Activated T-cell treated with anti-CD3 and anti-CD28 coated beads, Interleukin-2, amount 50 U/mL, for 24 hours (primary cell): Measurements from ENCODE around the gene DDX51.

ENCODE experiments used
- DNase-seq: peaks from one replicate; pipeline ENCODE4 v3.0.0-alpha.2; 2020
- H3K27ac Mint-ChIP-seq: 2 replicates; pipeline ENCODE4 v1.8.0; 2020; ENCODE audit warnings: mild to moderate bottlenecking, mixed read lengths
- H3K27me3 Mint-ChIP-seq: 2 replicates; pipeline ENCODE4 v1.8.0; 2020; ENCODE audit warnings: mixed read lengths
- H3K36me3 Mint-ChIP-seq: 2 replicates; pipeline ENCODE4 v1.8.0; 2020; ENCODE audit warnings: low read depth, mixed read lengths
- H3K4me1 Mint-ChIP-seq: 2 replicates; pipeline ENCODE4 v1.8.0; 2020; ENCODE audit warnings: low read depth, mixed read lengths
- H3K4me3 Mint-ChIP-seq: 2 replicates; pipeline ENCODE4 v1.8.0; 2020; ENCODE audit warnings: mild to moderate bottlenecking, moderate library complexity, mixed read lengths
- H3K9me3 Mint-ChIP-seq: 2 replicates; pipeline ENCODE4 v1.8.0; 2020; ENCODE audit warnings: mixed read lengths

DDX51 gene

GRCh38 chr12:132146772-132147422 is 2.8 kb upstream of the DDX51 start:
- Mint-ChIP-seq H3K9me3 (no peaks in the 10 kb centered on the region), H3K27ac (peak overlapping the region; percentile 33), H3K4me3 (no peak overlapping the region), H3K4me1 (peaks cover 34% of the 10 kb centered on the region), H3K27me3 (no peaks in the 10 kb centered on the region), H3K36me3 (peaks cover 57% of the 10 kb centered on the region)
- DNase-seq = no peak

- Mint-ChIP-seq H3K9me3 (no peaks in the 10 kb centered on the region), H3K4me3 (peak overlapping the region; percentile 93), H3K36me3 (peaks cover 58% of the 10 kb centered on the region), H3K27ac (peak overlapping the region; percentile 93), H3K4me1 (peaks cover 34% of the 10 kb centered on the region), H3K27me3 (no peaks in the 10 kb centered on the region)
- DNase-seq = no peak
These were observed 2.0 kb upstream of the DDX51 start for GRCh38 chr12:132146098-132146497.

GRCh38 chr12:132145334-132145733 is 1.2 kb upstream of the DDX51 start:
- peaks cover 60% of the 10 kb centered on the region for H3K36me3 Mint-ChIP-seq
- peak overlapping the region; percentile 93 for H3K4me3 Mint-ChIP-seq
- H3K27me3 Mint-ChIP-seq = no peaks in the 10 kb centered on the region

GRCh38 chr12:132144810-132145168 is 670 bp upstream of the DDX51 start:
- no peaks in the 10 kb centered on the region for H3K9me3 Mint-ChIP-seq

More at GRCh38 chr12:132145334-132145733, 1.2 kb upstream of the DDX51 start:
- peak; percentile 34 for DNase-seq
- no peaks in the 10 kb centered on the region for H3K9me3 Mint-ChIP-seq
- peak overlapping the region; percentile 93 for H3K27ac Mint-ChIP-seq
- H3K4me1 Mint-ChIP-seq = peaks cover 34% of the 10 kb centered on the region

GRCh38 chr12:132143336-132144071 is 615 bp downstream of the DDX51 start:
- Mint-ChIP-seq H3K36me3 (peaks cover 76% of the 10 kb centered on the region), H3K27me3 (no peaks in the 10 kb centered on the region), H3K4me1 (peaks cover 34% of the 10 kb centered on the region), H3K27ac (peak overlapping the region; percentile 66), H3K9me3 (no peaks in the 10 kb centered on the region), H3K4me3 (peak overlapping the region; percentile 84)
- DNase-seq = no peak

More at GRCh38 chr12:132144810-132145168, 670 bp upstream of the DDX51 start:
- H3K4me1 Mint-ChIP-seq = peaks cover 34% of the 10 kb centered on the region
- peak overlapping the region; percentile 93 for H3K4me3 Mint-ChIP-seq
- no peak for DNase-seq
- no peaks in the 10 kb centered on the region for H3K27me3 Mint-ChIP-seq
- peaks cover 65% of the 10 kb centered on the region for H3K36me3 Mint-ChIP-seq
- H3K27ac Mint-ChIP-seq = peak overlapping the region; percentile 93

GRCh38 chr12:132142679-132143335 is 1.3 kb downstream of the DDX51 start:
- Mint-ChIP-seq H3K27me3 (no peaks in the 10 kb centered on the region), H3K36me3 (peaks cover 74% of the 10 kb centered on the region), H3K4me3 (peak overlapping the region; percentile 84), H3K9me3 (no peaks in the 10 kb centered on the region), H3K4me1 (peaks cover 34% of the 10 kb centered on the region), H3K27ac (peak overlapping the region; percentile 66)
- no peak for DNase-seq

- no peak for DNase-seq
- Mint-ChIP-seq H3K4me1 (peaks cover 34% of the 10 kb centered on the region), H3K4me3 (peak overlapping the region; percentile 84), H3K27ac (peak overlapping the region; percentile 64), H3K27me3 (no peaks in the 10 kb centered on the region), H3K36me3 (peaks cover 80% of the 10 kb centered on the region), H3K9me3 (no peaks in the 10 kb centered on the region)
These were observed 2.0 kb downstream of the DDX51 start for GRCh38 chr12:132141976-132142678.

- Mint-ChIP-seq H3K27me3 (no peaks in the 10 kb centered on the region), H3K4me3 (no peak overlapping the region), H3K9me3 (no peaks in the 10 kb centered on the region), H3K27ac (no peak overlapping the region), H3K36me3 (peaks cover 74% of the 10 kb centered on the region), H3K4me1 (peaks cover 27% of the 10 kb centered on the region)
- no peak for DNase-seq
These were observed 2.9 kb downstream of the DDX51 start for GRCh38 chr12:132140918-132141841.

GRCh38 chr12:132140501-132140900 is 3.6 kb downstream of the DDX51 start:
- no peaks in the 10 kb centered on the region for H3K9me3 Mint-ChIP-seq
- no peak overlapping the region for H3K4me3 Mint-ChIP-seq
- no peak for DNase-seq
- peaks cover 67% of the 10 kb centered on the region for H3K36me3 Mint-ChIP-seq
- no peak overlapping the region for H3K27ac Mint-ChIP-seq
- peaks cover 20% of the 10 kb centered on the region for H3K4me1 Mint-ChIP-seq
- H3K27me3 Mint-ChIP-seq = no peaks in the 10 kb centered on the region

GRCh38 chr12:132139912-132140311 is 4.2 kb downstream of the DDX51 start:
- no peaks in the 10 kb centered on the region for H3K9me3 Mint-ChIP-seq
- H3K4me3 Mint-ChIP-seq = no peak overlapping the region
- no peak for DNase-seq
- H3K4me1 Mint-ChIP-seq = peaks cover 14% of the 10 kb centered on the region
- H3K27me3 Mint-ChIP-seq = no peaks in the 10 kb centered on the region
- H3K27ac Mint-ChIP-seq = peak overlapping the region; percentile 65
- H3K36me3 Mint-ChIP-seq = peaks cover 61% of the 10 kb centered on the region

- Mint-ChIP-seq H3K36me3 (peaks cover 56% of the 10 kb centered on the region), H3K4me3 (no peak overlapping the region), H3K27me3 (no peaks in the 10 kb centered on the region), H3K27ac (peak overlapping the region; percentile 65), H3K9me3 (no peaks in the 10 kb centered on the region), H3K4me1 (peaks cover 12% of the 10 kb centered on the region)
- DNase-seq = no peak
These were observed 4.9 kb downstream of the DDX51 start for GRCh38 chr12:132138941-132139871.

- Mint-ChIP-seq H3K4me3 (no peak overlapping the region), H3K27ac (no peak overlapping the region), H3K36me3 (peaks cover 50% of the 10 kb centered on the region), H3K4me1 (peaks cover 5% of the 10 kb centered on the region), H3K9me3 (no peaks in the 10 kb centered on the region), H3K27me3 (no peaks in the 10 kb centered on the region)
- DNase-seq = no peak
These were observed 6.5 kb downstream of the DDX51 start for GRCh38 chr12:132137483-132138125.
